GM20000 (cell line): Measurements from ENCODE around the gene TMEM184A.

Experiments used
- DNase-seq: peaks from one replicate; pipeline ENCODE4 v3.0.0; 2012; ENCODE audit warnings: low spot score
- CTCF ChIP-seq: IDR thresholded peaks from 2 replicates; pipeline ENCODE4 v1.5.1; 2012; ENCODE audit warnings: mild to moderate bottlenecking, control low read depth; ENCODE audit errors: extremely low read depth, missing control alignments

The TMEM184A gene

DNA sequence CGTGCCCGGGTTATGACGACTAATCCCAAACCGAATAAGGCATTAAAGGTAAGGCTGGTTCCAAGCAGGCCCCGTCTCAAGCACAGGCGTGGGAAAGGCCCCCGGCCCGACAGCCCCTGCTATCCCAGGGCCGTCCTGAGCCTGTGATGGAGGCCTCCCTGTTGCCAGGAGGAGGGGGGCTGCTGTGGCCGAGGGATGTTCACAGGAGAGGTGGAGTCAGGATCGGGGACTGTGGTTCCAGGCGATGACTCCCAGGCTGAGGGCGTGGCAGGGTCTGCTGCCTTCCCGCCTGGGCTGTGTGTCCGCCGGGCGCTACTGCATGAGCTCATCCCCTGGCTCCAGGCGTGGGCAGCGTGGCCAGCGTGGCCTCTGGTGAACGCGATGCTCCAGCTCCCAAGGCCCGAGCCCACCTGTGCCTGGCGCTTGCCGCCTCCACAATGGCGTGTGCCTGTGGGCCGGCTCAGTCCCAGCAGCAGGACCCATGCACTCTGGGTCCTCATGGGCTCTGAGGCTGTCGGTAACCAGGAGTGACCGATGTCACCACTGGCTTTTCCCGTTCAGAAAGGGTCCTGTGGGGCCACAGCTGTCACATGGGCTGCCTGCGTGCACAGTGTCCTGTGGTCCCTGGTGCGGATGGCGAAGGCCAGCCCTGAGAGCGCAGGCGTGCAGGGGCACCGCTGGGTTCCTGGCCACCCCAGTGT is 16.7 kb downstream of the TMEM184A start:
- DNase-seq, result no peak
- no peak for TF ChIP-seq CTCF

DNA sequence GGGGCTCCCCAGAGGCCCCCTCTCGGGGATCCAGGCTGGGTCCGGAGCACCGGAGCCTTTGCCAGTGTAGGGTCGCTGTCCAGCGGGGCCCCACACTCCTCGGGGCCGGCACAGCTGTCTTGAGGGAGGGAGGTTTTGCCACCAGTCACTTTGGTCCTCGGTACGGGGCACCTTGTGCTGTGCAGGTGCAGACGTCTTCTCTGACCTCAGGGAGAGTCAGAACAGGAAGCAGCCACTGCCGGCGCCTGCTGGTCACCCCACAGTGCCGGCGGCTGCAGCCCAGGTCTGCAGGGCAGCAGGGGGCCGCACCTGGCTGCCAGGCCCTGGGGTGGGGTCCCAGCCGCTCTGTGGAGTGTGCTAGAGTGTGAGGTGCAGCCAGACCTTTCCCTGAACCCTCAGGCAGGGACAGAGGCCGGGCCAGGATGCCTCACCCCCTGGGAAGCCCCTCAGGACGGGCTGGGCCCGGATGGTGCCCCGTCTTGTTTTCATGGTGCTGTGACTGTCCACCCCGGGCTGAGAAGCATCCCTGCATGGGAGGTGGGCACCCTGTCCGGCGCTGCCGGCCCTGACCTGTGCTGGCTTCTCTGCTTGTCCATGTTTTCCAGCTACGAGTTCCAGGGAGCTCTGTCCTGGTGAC is 17.3 kb downstream of the TMEM184A start:
- DNase-seq, result no peak
- no peak for TF ChIP-seq CTCF

DNA sequence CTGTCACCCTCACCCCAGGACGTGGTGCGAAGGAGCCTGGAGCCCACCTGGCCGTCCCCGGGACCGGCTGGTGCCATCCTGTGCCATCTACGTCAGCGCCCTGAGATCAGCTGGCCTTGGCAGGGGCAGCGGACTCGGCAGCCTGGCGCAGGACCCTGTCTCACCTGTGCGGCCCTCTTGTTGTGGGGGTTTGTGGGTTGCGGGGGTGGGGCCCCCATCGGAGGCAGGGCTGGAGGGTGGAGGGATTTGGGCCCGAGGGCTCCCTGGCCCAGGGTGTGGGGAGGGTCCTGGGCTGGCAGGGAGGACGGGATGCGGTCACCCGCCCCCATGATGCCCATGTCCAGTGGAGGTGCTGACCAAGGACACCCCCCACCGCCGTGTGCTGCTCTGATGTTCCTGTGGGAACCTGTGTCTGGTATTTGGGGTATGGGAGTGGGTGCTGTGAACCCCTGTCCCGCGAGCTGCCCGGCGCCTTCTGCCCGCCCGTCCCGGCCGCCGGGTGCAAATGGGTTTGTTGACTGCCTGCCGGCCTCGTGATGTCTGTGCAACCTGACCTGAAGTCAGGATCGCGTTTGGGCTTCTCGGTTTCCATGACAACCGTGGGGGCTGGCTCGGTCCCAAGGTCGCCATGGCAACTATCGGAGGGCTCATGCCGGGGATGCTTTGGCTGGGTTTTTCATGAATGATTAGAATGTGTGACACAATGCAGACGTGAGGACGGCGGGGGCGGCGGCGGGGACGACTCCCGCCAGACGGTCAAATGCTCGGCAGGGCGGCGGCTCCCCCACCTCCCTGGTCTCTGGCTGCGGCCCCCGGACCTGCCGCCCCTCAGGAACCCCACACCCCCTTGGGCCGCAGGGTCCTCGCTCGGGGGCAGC is 18.2 kb downstream of the TMEM184A start:
- no peak for DNase-seq
- no peak for TF ChIP-seq CTCF

- DNase-seq, result no peak
- TF ChIP-seq CTCF, result no peak
These were observed 19.1 kb downstream of the TMEM184A start for GRCh38 chr7:1536743-1537534.

- no peak for TF ChIP-seq CTCF
- no peak for DNase-seq
These were observed 19.6 kb downstream of the TMEM184A start for GRCh38 chr7:1536455-1536742.

- TF ChIP-seq CTCF, result no peak
- DNase-seq, result no peak
These were observed 20.1 kb downstream of the TMEM184A start for GRCh38 chr7:1535701-1536454.
